ENCODE measurements around the gene ALDH1L1. TPM values are rescaled to one million over a fixed set of nuclear protein-coding genes. Genes with fewer than 3 reads are reported as not detected.
A peak's percentile ranks its signal among the peaks of the same experiment; 100 is the strongest.

Gene ALDH1L1
- total and polyA plus RNA-seq, 5 donors, result 7.5 to 16.3 (median 11.0) TPM

DNA sequence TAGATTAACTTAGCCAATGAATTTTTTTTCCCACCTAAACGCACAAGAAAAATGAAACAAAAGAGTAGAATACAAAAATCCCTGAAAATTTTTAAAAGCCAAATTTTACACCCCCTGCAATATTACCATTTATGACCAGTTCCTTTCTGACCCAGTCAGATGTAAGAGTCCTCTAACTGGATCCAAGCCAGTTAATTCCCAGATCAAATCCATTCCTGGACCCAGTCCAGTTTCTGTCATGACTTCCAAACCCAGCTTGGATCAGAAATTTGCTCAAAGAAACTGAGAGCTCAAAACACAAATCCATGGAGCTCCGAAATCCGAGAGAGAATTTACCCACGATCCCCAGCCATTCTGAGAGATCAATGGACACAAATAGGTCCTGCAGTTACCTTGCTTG lies 17.0 kb upstream of the ALDH1L1 start:
- Histone ChIP-seq H3K27me3 (ENCODE audit: control insufficient read depth, insufficient read depth) (no peaks in the 10 kb centered on the region), H3K4me1 (ENCODE audit: control insufficient read depth, insufficient read depth, low read length) (no peaks in the 10 kb centered on the region), H3K4me3 (ENCODE audit: low read length) (no peak overlapping the region), H3K27ac (ENCODE audit: low read length) (no peak overlapping the region), H3K9me3 (ENCODE audit: control insufficient read depth, low read length) (no peaks in the 10 kb centered on the region)
- DNase-seq (no peak), ATAC-seq (no peak)
- intact Hi-C loops (cut with DNase I), result loop anchor here in 2 of 4 donors (5.0 to 10.0 kb wide), 2 partner anchors 63 to 65 kb away; no protein-coding TSS in a partner anchor
- WGBS, result 80% methylated on average over 4 of the region's 4 CpGs

DNA sequence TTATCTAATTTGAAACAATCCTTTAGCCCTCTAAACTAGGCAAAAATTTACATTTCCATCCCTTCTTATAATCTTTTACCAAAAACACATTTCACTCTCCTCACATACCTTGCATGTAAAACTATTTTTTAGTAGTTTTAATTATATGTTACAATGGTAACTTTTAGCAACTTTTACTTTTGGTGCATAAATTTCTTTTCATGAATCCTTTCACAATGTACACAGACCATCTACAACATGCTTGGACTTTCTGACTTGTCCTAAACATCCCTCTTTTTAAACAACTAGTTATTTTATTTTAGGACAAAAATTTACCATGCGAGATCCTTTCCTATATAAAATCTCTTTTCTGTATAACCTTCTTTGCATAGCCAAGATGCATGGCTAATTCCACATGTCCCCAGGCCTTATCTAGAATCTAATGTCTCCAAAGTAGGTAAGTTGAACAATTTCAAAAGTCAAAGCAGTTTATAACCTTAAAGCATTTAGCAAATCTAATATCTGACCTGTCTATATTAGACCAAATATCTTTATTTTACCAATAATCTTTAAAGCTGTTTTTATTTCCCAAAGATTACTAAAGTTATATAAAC lies 14.4 kb upstream of the ALDH1L1 start:
- H3K27ac ChIP-seq (ENCODE audit: low read length), result no peak overlapping the region
- no peak for DNase-seq
- 85% methylated on average over 1 of the region's 1 CpG for WGBS
- no peaks in the 10 kb centered on the region for H3K9me3 ChIP-seq (ENCODE audit: control insufficient read depth, low read length)
- H3K4me3 ChIP-seq (ENCODE audit: low read length), result no peak overlapping the region
- no peaks in the 10 kb centered on the region for H3K27me3 ChIP-seq (ENCODE audit: control insufficient read depth, insufficient read depth)
- ATAC-seq, result no peak
- intact Hi-C loops (cut with DNase I), result loop anchor here in 2 of 4 donors (5.0 to 10.0 kb wide), 2 partner anchors 60 to 63 kb away; no protein-coding TSS in a partner anchor
- H3K4me1 ChIP-seq (ENCODE audit: control insufficient read depth, insufficient read depth, low read length), result no peaks in the 10 kb centered on the region

DNA sequence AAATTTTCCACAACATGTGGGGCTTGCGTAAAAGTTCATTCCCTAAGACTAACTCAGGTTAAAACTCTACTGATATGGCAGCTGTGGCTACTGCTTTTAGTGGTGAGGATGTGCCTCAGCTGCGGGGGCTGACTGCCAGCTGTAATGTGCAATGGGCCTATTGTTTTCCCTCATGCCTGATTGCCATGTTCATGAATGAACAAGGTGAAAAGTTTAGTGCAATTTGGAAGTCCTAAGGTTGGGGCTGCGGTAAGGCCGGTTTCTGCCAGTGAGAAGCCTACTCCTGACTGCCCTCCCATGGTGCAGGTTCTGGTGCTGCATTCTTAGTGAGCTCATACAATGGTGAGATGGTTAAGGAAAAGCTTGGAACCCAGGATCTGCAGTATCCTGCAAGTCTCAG lies 10.9 kb upstream of the ALDH1L1 start:
- 86% methylated on average over 4 of the region's 4 CpGs for WGBS
- intact Hi-C loops (cut with DNase I), result loop anchor here in 1 of 4 donors (10.0 kb wide), 1 partner anchor 56 kb away; no protein-coding TSS in a partner anchor
- no peak overlapping the region for H3K4me3 ChIP-seq (ENCODE audit: low read length)
- no peaks in the 10 kb centered on the region for H3K27me3 ChIP-seq (ENCODE audit: control insufficient read depth, insufficient read depth)
- H3K4me1 ChIP-seq (ENCODE audit: control insufficient read depth, insufficient read depth, low read length), result no peaks in the 10 kb centered on the region
- ATAC-seq (no peak), DNase-seq (no peak)
- H3K9me3 ChIP-seq (ENCODE audit: control insufficient read depth, low read length), result no peaks in the 10 kb centered on the region
- no peak overlapping the region for H3K27ac ChIP-seq (ENCODE audit: low read length)

DNA sequence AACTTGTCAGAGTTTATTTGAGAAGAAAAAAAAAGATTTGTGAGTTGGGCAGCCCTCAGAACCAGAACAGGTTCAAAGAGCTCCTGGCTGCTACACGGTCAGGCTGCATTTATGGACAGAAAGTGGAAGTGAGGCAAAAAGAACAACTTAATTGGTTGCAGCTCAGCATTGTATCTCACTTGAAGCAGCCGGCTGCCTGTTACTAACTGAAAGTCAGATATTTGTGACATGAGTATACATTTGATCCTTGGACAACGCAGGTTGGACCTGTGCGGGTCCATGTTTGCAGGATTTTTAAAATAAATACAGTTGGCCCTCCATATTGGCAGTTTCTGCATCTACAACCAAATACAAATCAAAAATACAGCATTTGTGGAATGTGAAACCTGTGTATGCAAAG lies 7.5 kb upstream of the ALDH1L1 start:
- Histone ChIP-seq H3K9me3 (ENCODE audit: control insufficient read depth, low read length) (no peaks in the 10 kb centered on the region), H3K27me3 (ENCODE audit: control insufficient read depth, insufficient read depth) (no peaks in the 10 kb centered on the region), H3K4me1 (ENCODE audit: control insufficient read depth, insufficient read depth, low read length) (no peaks in the 10 kb centered on the region), H3K27ac (ENCODE audit: low read length) (no peak overlapping the region), H3K4me3 (ENCODE audit: low read length) (no peak overlapping the region)
- intact Hi-C loops (cut with DNase I), result no loop called here
- WGBS, result 88% methylated on average over 4 of the region's 4 CpGs
- DNase-seq (no peak), ATAC-seq (no peak)

DNA sequence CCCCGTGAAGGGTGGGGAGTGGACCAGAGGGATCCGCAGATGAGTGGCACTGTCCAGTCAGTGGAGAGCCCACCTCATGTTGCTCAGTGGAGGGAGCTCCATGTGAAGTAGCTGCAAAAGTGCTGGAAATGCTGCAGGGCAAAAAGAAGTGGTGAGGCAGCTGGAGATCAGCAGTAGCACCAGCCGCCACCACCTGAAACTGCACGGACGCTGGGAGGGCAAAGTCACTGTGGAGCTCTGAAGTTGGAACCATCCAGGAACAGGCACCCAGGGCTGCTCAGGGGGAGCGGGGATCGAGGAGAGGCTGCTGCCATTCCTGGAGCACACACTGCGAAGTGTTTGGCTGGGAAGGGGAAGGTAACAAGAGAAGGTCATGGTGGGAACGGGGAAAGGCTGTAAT lies 6.4 kb upstream of the ALDH1L1 start:
- DNase-seq (no peak), ATAC-seq (no peak)
- H3K4me1 ChIP-seq (ENCODE audit: control insufficient read depth, insufficient read depth, low read length), result no peaks in the 10 kb centered on the region
- no peaks in the 10 kb centered on the region for H3K27me3 ChIP-seq (ENCODE audit: control insufficient read depth, insufficient read depth)
- no peak overlapping the region for H3K27ac ChIP-seq (ENCODE audit: low read length)
- intact Hi-C loops (cut with DNase I), result no loop called here
- no peaks in the 10 kb centered on the region for H3K9me3 ChIP-seq (ENCODE audit: control insufficient read depth, low read length)
- 85% methylated on average over 9 of the region's 9 CpGs for WGBS
- H3K4me3 ChIP-seq (ENCODE audit: low read length), result no peak overlapping the region

DNA sequence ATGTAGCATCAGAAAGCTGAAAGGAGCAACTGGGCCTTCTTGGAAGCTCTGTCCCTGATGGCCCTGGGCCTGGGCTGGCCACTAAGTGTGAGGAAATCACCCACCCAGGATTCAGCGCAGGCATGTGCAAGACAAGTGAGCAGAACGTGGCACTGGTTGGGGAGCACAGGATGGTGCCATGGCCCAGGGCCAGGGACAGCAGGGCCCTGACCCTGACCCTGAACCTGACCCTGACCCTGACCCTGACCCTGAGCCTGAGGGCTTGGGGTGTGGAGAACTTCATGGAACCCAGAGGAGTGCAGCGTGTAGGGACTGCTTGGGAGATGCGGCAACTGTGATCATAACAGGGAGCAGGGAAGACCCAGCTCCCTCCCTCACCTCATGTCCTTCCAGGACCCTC lies 5.9 kb upstream of the ALDH1L1 start:
- H3K27ac ChIP-seq (ENCODE audit: low read length), result no peak overlapping the region
- no peaks in the 10 kb centered on the region for H3K27me3 ChIP-seq (ENCODE audit: control insufficient read depth, insufficient read depth)
- DNase-seq (no peak), ATAC-seq (no peak)
- intact Hi-C loops (cut with DNase I), result no loop called here
- no peak overlapping the region for H3K4me3 ChIP-seq (ENCODE audit: low read length)
- H3K4me1 ChIP-seq (ENCODE audit: control insufficient read depth, insufficient read depth, low read length), result no peaks in the 10 kb centered on the region
- H3K9me3 ChIP-seq (ENCODE audit: control insufficient read depth, low read length), result no peaks in the 10 kb centered on the region
- 89% methylated on average over 4 of the region's 4 CpGs for WGBS

DNA sequence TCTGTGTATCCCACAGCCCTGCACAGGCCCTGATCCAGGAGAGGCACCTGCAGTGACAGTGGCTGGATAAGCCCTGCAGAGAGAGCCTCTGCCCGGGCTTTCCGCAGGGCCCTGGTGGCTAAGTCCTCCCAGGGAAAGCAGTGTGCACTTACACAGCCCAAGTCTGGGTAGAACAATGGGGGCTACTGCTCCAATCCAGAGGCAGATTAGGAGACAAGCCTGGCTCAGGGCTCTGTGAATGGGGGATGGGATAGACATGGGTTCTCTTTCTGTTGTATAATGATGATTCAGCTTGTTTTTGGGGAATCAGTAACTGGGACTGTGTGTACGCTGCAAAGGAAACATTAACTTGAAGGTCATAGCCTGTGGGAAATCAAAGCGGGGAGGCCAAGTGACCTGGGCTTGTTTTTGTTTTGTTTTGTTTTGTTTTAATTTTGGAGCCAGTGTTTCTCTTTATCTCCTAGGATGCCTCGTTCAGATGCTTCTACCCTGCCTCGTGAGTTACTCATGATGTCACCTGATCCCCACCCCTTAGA lies 4.1 kb upstream of the ALDH1L1 start:
- intact Hi-C loops (cut with DNase I), result no loop called here
- no peak overlapping the region for H3K4me3 ChIP-seq (ENCODE audit: low read length)
- no peaks in the 10 kb centered on the region for H3K27me3 ChIP-seq (ENCODE audit: control insufficient read depth, insufficient read depth)
- H3K4me1 ChIP-seq (ENCODE audit: control insufficient read depth, insufficient read depth, low read length), result no peaks in the 10 kb centered on the region
- WGBS, result 72% methylated on average over 6 of the region's 6 CpGs
- H3K27ac ChIP-seq (ENCODE audit: low read length), result no peak overlapping the region
- DNase-seq, result no peak
- no peaks in the 10 kb centered on the region for H3K9me3 ChIP-seq (ENCODE audit: control insufficient read depth, low read length)
- no peak for ATAC-seq

DNA sequence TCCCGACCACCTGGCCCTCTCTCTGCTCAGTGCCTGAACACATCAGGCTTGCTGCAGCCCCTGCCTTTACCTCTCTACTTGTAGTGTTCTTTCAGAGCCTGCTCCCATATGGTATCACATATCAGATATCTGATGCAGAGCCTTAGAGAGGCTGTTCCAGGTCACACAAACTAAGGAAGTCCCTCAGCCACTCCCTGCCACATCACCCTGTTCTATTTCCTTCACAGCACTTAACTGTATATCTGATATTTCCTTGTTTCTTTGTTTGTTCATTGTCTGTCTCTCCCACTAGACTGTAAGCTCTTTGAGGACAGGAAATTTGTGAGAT lies 976 bp upstream of the ALDH1L1 start:
- Histone ChIP-seq H3K27ac (ENCODE audit: low read length) (peak overlapping the region; percentile 62), H3K4me1 (ENCODE audit: control insufficient read depth, insufficient read depth, low read length) (no peaks in the 10 kb centered on the region), H3K27me3 (ENCODE audit: control insufficient read depth, insufficient read depth) (no peaks in the 10 kb centered on the region), H3K4me3 (ENCODE audit: low read length) (no peak overlapping the region), H3K9me3 (ENCODE audit: control insufficient read depth, low read length) (no peaks in the 10 kb centered on the region)
- DNase-seq (no peak), ATAC-seq (no peak)
- intact Hi-C loops (cut with DNase I), result no loop called here
- WGBS, result 26% methylated on average over 1 of the region's 1 CpG

DNA sequence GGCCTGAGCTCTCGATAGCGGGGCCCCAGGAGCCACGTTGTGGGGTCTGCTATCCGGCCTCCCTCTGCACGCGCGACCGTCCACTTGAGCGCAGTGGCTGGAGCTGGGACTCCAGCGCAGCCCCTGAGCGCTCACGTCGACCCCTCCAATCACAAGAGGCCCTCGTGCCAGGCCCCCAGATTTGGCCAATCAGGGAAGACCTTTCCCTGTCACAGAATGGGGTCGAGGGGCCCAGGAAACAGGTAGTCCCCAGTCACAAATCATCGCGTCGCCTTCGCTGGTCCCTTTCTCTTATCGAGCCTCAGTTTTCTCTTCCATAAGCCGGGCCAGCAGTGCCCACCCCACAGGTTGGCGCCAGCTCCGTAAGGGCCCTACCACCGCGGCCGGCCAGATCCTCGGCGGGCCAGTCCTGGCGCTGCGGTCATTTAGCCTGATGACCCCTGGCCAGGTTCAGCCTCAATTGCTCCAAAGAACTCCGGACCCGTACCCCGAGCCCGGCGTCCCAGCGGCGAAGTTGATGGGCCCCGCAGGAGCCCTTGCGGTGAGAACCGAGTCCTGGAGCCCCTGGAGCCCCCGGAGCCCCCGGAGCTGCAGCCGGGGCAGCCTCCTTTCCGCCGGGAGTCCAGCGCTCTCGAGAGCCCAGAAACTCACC lies 435 bp downstream of the ALDH1L1 start:
- Histone ChIP-seq H3K27ac (ENCODE audit: low read length) (peak overlapping the region; percentile 62), H3K4me1 (ENCODE audit: control insufficient read depth, insufficient read depth, low read length) (no peaks in the 10 kb centered on the region), H3K27me3 (ENCODE audit: control insufficient read depth, insufficient read depth) (no peaks in the 10 kb centered on the region), H3K9me3 (ENCODE audit: control insufficient read depth, low read length) (no peaks in the 10 kb centered on the region), H3K4me3 (ENCODE audit: low read length) (peak overlapping the region; percentile 44)
- 2% methylated on average over 47 of the region's 47 CpGs for WGBS
- intact Hi-C loops (cut with DNase I), result no loop called here
- DNase-seq (peak; percentile 74 to 89 (median 85)), ATAC-seq (peak; percentile 82 to 84)

DNA sequence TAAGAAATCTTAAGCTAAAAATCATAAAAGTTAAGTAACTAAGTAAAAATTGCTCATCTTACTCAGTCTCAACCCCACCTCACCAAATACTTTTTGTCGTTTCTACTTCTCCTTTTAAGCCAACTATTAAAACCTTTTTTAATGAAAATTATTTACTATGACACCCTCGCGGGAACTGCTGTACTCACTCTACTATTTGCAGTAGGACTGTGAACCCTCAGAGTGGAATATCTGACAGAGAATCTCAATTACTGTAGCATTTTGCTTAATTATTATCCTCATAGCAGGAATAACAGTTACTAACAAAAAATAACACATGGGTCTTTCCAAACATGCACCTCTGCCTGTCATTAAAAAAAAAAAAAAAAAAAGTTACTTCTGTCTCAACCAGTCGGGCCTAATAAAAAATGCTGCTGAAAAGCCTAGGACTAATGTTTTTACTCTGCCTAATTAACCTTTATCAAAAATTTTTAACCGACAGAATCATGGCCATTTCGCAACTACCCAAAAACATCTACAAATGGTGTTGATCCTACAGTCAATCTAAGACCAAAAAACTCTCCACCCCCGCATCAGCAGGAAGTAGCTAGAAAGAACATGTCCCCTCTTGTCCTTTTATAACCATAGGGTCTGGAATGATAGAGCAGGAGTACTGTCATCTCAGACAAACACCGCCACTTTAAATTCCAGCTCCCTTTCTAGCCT lies 10.2 kb downstream of the ALDH1L1 start:
- ATAC-seq (no peak), DNase-seq (no peak)
- Histone ChIP-seq H3K9me3 (ENCODE audit: control insufficient read depth, low read length) (no peaks in the 10 kb centered on the region), H3K27me3 (ENCODE audit: control insufficient read depth, insufficient read depth) (peaks cover 2% of the 10 kb centered on the region), H3K4me1 (ENCODE audit: control insufficient read depth, insufficient read depth, low read length) (no peaks in the 10 kb centered on the region), H3K4me3 (ENCODE audit: low read length) (no peak overlapping the region), H3K27ac (ENCODE audit: low read length) (no peak overlapping the region)
- intact Hi-C loops (cut with DNase I), result no loop called here
- WGBS, result 81% methylated on average over 8 of the region's 8 CpGs

DNA sequence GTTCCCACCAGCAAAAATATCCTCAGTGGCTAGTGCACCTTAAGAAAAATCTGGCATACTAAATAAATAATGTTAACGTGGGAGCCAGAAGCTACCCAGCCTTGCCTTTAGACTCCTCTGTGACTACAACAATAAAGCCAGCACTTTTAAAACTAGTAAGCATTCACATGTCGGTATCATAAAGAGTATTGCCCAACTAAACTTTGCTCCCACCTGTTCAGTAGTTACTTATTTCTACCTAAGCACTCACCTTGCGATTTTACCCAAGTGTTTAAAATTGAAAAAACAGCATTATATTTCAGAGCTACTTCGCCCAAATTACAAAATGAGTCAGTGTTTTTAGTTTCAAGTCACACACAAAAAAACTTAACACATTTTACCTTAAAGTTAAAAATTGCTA lies 12.8 kb downstream of the ALDH1L1 start:
- H3K27me3 ChIP-seq (ENCODE audit: control insufficient read depth, insufficient read depth), result peaks cover 2% of the 10 kb centered on the region
- ATAC-seq (no peak), DNase-seq (no peak)
- H3K4me1 ChIP-seq (ENCODE audit: control insufficient read depth, insufficient read depth, low read length), result no peaks in the 10 kb centered on the region
- intact Hi-C loops (cut with DNase I), result no loop called here
- H3K27ac ChIP-seq (ENCODE audit: low read length), result no peak overlapping the region
- no peak overlapping the region for H3K4me3 ChIP-seq (ENCODE audit: low read length)
- no peaks in the 10 kb centered on the region for H3K9me3 ChIP-seq (ENCODE audit: control insufficient read depth, low read length)
- WGBS, result 89% methylated on average over 4 of the region's 4 CpGs
